ENCODE data around the gene RGL2. TPM values are rescaled to one million over a fixed set of nuclear protein-coding genes. Genes with fewer than 3 reads are reported as not detected.

The RGL2 gene
- total and polyA plus RNA-seq, 2 of the 13 experiments (the other 11 are each of a cell fraction or from before 2014, with no cell fraction given): 22.9 to 47.4 TPM

DNA sequence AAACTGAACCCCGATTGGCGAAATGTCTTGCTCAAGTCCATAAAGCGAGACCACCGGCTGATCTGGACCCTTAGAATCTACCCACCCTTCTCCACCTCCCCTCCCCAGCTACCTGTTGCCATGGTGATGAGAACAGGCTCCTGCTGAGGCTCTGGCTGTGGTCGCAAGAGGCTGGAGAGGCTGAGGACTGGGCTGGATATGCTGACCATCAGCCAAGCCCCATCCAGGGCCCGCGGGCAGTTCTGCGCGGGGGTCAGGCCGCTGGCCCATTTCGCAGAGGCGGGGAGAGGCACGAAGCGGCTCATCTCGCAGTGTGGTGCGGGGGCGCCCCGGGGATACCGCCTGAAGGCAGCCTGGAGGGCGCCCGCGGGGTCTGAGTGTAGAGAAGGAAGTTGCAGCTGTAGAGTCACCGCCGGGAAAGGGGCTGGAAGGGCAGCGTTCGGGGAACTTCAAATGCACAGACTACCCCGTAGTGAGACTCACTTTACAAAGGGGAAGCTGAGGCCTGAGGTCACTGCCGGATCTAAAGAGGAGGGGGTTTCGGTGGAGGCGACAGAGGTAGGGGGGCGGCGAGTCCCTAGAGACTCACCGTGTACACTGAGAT, 14.5 kb upstream of the RGL2 start (continued):
- TF ChIP-seq, protein P1, sequence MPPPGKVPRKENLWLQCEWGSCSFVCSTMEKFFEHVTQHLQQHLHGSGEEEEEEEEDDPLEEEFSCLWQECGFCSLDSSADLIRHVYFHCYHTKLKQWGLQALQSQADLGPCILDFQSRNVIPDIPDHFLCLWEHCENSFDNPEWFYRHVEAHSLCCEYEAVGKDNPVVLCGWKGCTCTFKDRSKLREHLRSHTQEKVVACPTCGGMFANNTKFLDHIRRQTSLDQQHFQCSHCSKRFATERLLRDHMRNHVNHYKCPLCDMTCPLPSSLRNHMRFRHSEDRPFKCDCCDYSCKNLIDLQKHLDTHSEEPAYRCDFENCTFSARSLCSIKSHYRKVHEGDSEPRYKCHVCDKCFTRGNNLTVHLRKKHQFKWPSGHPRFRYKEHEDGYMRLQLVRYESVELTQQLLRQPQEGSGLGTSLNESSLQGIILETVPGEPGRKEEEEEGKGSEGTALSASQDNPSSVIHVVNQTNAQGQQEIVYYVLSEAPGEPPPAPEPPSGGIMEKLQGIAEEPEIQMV (CRISPR knock-in tag; IDR thresholded peaks at IDR 0.05; ENCODE audit: low read depth): no peak; the same call in 1 of the 2 replicates
- TF ChIP-seq JARID2 (CRISPR knock-in tag; IDR thresholded peaks at IDR 0.05; ENCODE audit: insufficient replicate concordance) (no peak), ZNF260 (CRISPR knock-in tag; IDR thresholded peaks at IDR 0.05; ENCODE audit: borderline replicate concordance, low read depth) (peak; percentile 79; the same call in 1 of the 2 replicates), ZNF782 (CRISPR knock-in tag; IDR thresholded peaks at IDR 0.05; ENCODE audit: borderline replicate concordance) (no peak), ZNF781 (CRISPR knock-in tag; IDR thresholded peaks at IDR 0.05; ENCODE audit: borderline replicate concordance, not compliant biosample characterization) (no peak), ATM (IDR thresholded peaks at IDR 0.05; ENCODE audit: borderline replicate concordance) (no peak), ZNF547 (CRISPR knock-in tag; IDR thresholded peaks at IDR 0.05) (0 out of 2 replicates have a peak, but pooled peaks have one; percentile 71), ZNF607 (CRISPR knock-in tag; IDR thresholded peaks at IDR 0.05; ENCODE audit: borderline replicate concordance) (peak; percentile 21), ZNF850 (CRISPR knock-in tag; conservative IDR thresholded peaks at IDR 0.05) (no peak), RFX1 (IDR thresholded peaks at IDR 0.05) (peak; percentile 62), ZNF33B (CRISPR knock-in tag; IDR thresholded peaks at IDR 0.05) (no peak), IRX3 (CRISPR knock-in tag; IDR thresholded peaks at IDR 0.05; ENCODE audit: borderline replicate concordance, low read depth) (no peak), ZNF350 (CRISPR knock-in tag; IDR thresholded peaks at IDR 0.05; ENCODE audit: borderline replicate concordance, low read depth) (peak; percentile 65; the same call in 1 of the 2 replicates), ZNF292 (CRISPR knock-in tag; IDR thresholded peaks at IDR 0.05; ENCODE audit: borderline replicate concordance, low read depth) (no peak; the same call in 1 of the 2 replicates)
- TF ChIP-seq, protein P2, sequence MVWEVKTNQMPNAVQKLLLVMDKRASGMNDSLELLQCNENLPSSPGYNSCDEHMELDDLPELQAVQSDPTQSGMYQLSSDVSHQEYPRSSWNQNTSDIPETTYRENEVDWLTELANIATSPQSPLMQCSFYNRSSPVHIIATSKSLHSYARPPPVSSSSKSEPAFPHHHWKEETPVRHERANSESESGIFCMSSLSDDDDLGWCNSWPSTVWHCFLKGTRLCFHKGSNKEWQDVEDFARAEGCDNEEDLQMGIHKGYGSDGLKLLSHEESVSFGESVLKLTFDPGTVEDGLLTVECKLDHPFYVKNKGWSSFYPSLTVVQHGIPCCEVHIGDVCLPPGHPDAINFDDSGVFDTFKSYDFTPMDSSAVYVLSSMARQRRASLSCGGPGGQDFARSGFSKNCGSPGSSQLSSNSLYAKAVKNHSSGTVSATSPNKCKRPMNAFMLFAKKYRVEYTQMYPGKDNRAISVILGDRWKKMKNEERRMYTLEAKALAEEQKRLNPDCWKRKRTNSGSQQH (CRISPR knock-in tag; IDR thresholded peaks at IDR 0.05; ENCODE audit: low read depth): no peak
- TF ChIP-seq, protein P3, sequence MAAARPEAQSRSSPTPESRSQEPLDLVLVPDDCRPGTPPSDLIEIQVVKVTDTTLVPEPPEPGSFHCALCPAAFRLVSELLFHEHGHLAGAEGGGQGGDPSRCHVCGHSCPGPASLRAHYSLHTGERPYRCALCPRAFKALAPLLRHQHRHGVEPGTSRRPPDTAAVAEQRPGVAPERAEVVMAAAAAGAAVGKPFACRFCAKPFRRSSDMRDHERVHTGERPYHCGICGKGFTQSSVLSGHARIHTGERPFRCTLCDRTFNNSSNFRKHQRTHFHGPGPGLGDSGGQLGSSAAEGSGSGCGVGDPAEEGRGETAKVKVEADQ (CRISPR knock-in tag; IDR thresholded peaks at IDR 0.05; ENCODE audit: borderline replicate concordance): peak; percentile 79; the same call in 1 of the 2 replicates
- TF ChIP-seq, protein P4, sequence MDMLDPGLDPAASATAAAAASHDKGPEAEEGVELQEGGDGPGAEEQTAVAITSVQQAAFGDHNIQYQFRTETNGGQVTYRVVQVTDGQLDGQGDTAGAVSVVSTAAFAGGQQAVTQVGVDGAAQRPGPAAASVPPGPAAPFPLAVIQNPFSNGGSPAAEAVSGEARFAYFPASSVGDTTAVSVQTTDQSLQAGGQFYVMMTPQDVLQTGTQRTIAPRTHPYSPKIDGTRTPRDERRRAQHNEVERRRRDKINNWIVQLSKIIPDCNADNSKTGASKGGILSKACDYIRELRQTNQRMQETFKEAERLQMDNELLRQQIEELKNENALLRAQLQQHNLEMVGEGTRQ (IDR thresholded peaks at IDR 0.05; ENCODE audit: low read depth, low read length): no peak
- TF ChIP-seq, protein P4 (CRISPR knock-in tag; IDR thresholded peaks at IDR 0.05; ENCODE audit: borderline replicate concordance): 0 out of 2 replicates have a peak, but pooled peaks have one; percentile 19
- TF ChIP-seq, protein P5, sequence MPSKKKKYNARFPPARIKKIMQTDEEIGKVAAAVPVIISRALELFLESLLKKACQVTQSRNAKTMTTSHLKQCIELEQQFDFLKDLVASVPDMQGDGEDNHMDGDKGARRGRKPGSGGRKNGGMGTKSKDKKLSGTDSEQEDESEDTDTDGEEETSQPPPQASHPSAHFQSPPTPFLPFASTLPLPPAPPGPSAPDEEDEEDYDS (CRISPR knock-in tag; IDR thresholded peaks at IDR 0.05): no peak
- TF ChIP-seq, protein P6, sequence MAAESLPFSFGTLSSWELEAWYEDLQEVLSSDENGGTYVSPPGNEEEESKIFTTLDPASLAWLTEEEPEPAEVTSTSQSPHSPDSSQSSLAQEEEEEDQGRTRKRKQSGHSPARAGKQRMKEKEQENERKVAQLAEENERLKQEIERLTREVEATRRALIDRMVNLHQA (CRISPR knock-in tag; IDR thresholded peaks at IDR 0.05): no peak
- TF ChIP-seq, protein P7, sequence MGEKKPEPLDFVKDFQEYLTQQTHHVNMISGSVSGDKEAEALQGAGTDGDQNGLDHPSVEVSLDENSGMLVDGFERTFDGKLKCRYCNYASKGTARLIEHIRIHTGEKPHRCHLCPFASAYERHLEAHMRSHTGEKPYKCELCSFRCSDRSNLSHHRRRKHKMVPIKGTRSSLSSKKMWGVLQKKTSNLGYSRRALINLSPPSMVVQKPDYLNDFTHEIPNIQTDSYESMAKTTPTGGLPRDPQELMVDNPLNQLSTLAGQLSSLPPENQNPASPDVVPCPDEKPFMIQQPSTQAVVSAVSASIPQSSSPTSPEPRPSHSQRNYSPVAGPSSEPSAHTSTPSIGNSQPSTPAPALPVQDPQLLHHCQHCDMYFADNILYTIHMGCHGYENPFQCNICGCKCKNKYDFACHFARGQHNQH (CRISPR knock-in tag; IDR thresholded peaks at IDR 0.05): no peak

Measured in HepG2 (cell line).